ENCODE measurements around the gene C22orf31.

GRCh38 chr22:29048822-29049654, 12.6 kb downstream of the C22orf31 start:
- no peak for TF ChIP-seq POLR2A (IDR thresholded peaks at IDR 0.05; ENCODE audit: low read depth)
- TF ChIP-seq, protein P1, sequence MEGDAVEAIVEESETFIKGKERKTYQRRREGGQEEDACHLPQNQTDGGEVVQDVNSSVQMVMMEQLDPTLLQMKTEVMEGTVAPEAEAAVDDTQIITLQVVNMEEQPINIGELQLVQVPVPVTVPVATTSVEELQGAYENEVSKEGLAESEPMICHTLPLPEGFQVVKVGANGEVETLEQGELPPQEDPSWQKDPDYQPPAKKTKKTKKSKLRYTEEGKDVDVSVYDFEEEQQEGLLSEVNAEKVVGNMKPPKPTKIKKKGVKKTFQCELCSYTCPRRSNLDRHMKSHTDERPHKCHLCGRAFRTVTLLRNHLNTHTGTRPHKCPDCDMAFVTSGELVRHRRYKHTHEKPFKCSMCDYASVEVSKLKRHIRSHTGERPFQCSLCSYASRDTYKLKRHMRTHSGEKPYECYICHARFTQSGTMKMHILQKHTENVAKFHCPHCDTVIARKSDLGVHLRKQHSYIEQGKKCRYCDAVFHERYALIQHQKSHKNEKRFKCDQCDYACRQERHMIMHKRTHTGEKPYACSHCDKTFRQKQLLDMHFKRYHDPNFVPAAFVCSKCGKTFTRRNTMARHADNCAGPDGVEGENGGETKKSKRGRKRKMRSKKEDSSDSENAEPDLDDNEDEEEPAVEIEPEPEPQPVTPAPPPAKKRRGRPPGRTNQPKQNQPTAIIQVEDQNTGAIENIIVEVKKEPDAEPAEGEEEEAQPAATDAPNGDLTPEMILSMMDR (IDR thresholded peaks at IDR 0.05): no peak
